ENCODE results near the gene TNFRSF6B.
"Not testable (repeated sequence)": the region's sequence is repeated elsewhere in the genome, so short reads cannot be mapped to it uniquely, and the experiment has no call there.

Gene TNFRSF6B

GRCh38 chr20:63663332-63664066 lies 33.0 kb upstream of the TNFRSF6B start:
- FAIRE-seq, result no peak

GRCh38 chr20:63664143-63664851 lies 32.2 kb upstream of the TNFRSF6B start:
- no peak for FAIRE-seq

- no peak for FAIRE-seq
These were observed 31.4 kb upstream of the TNFRSF6B start for GRCh38 chr20:63664861-63665594.

GRCh38 chr20:63665708-63666107 lies 30.7 kb upstream of the TNFRSF6B start:
- no peak for FAIRE-seq

- no peak for FAIRE-seq
These were observed 28.6 kb upstream of the TNFRSF6B start for GRCh38 chr20:63667858-63668257.

GRCh38 chr20:63668351-63668750 lies 28.1 kb upstream of the TNFRSF6B start:
- no peak for FAIRE-seq

- FAIRE-seq, result not testable (repeated sequence)
These were observed 24.8 kb upstream of the TNFRSF6B start for GRCh38 chr20:63671695-63672094.

GRCh38 chr20:63672666-63673065 lies 23.8 kb upstream of the TNFRSF6B start:
- no peak for FAIRE-seq

GRCh38 chr20:63673951-63674350 lies 22.5 kb upstream of the TNFRSF6B start:
- FAIRE-seq, result no peak

GRCh38 chr20:63675681-63676368 lies 20.6 kb upstream of the TNFRSF6B start:
- no peak for FAIRE-seq

- FAIRE-seq, result no peak
These were observed 18.4 kb upstream of the TNFRSF6B start for GRCh38 chr20:63678071-63678470.

- FAIRE-seq, result no peak
These were observed 17.6 kb upstream of the TNFRSF6B start for GRCh38 chr20:63678667-63679465.

- no peak for FAIRE-seq
These were observed 16.6 kb upstream of the TNFRSF6B start for GRCh38 chr20:63679799-63680305.

- no peak for FAIRE-seq
These were observed 16.0 kb upstream of the TNFRSF6B start for GRCh38 chr20:63680427-63680826.

GRCh38 chr20:63680857-63681608 lies 15.4 kb upstream of the TNFRSF6B start:
- FAIRE-seq, result no peak

GRCh38 chr20:63681609-63682142 lies 14.8 kb upstream of the TNFRSF6B start:
- no peak for FAIRE-seq

- FAIRE-seq, result no peak
These were observed 13.9 kb upstream of the TNFRSF6B start for GRCh38 chr20:63682384-63683139.

- no peak for FAIRE-seq
These were observed 11.0 kb upstream of the TNFRSF6B start for GRCh38 chr20:63685269-63686026.

GRCh38 chr20:63686094-63686491 lies 10.4 kb upstream of the TNFRSF6B start:
- FAIRE-seq, result no peak
